ENCODE results near the gene RUNX2. TPM values are rescaled to one million over a fixed set of nuclear protein-coding genes. Genes with fewer than 3 reads are reported as not detected.

The RUNX2 gene
- total and polyA plus RNA-seq, 2 of the 8 experiments (the other 6 are each of a cell fraction or from before 2014, with no cell fraction given) = 0.26 to 1.2 TPM

DNA sequence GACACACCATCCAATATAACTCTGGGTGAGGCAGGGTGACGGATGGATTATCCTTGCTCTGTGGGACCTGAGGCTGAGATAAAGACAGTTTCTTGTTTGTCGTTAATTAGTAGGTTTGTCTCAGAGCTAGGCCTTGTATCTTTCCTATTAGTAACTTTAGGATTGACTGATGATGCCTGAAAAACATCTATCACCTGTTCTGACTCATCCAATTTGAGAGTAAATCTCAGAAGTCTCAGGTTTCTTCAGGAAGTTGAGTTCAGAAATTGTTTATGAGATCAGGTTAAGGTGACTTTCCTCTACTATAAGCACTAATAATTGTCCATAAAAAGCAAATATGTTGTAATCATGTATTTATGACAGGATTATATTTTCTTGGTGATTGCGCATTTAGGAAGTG, 179.1 kb downstream of the RUNX2 start:
- H3K4me1 ChIP-seq (replicated peaks in 1 of 4; ENCODE audit: control insufficient read depth in 3 of 4, insufficient read depth in 4 of 4, low read length in 3 of 4) = peaks cover 2 to 8% (median 7%) of the 10 kb centered on the region in 4 experiments
- no peak for FAIRE-seq
- H4K8ac ChIP-seq (ENCODE audit: extremely low read depth, insufficient read depth, low read length) = no peak overlapping the region
- no peak overlapping the region for H3K9ac ChIP-seq (replicated peaks in 1 of 4; ENCODE audit: extremely low read depth in 1 of 4, low read depth in 3 of 4, low read length in 3 of 4)
- ChIA-PET CTCF (ENCODE audit: partially characterized antibody) (interaction anchor here (0.6 kb wide), 1 partner anchor 14 kb away, joined by 3 read pairs; no protein-coding TSS in a partner anchor), POLR2A (ENCODE audit: partially characterized antibody) (no interaction called here)
- H2BK120ac ChIP-seq (replicated peaks; ENCODE audit: low read depth, low read length) = no peak overlapping the region
- no peak overlapping the region for H3K27ac ChIP-seq (ENCODE audit: low read depth, low read length)
- TF ChIP-seq EZH2 (IDR thresholded peaks at IDR 0.05; ENCODE audit: low read depth, low read length, severe bottlenecking) = no peak
- H2BK15ac ChIP-seq (ENCODE audit: low read length) = no peak overlapping the region
- H3K56ac ChIP-seq (replicated peaks; ENCODE audit: insufficient read length, low read depth, low read length) = no peak overlapping the region
- no peak overlapping the region for H2BK5ac ChIP-seq (ENCODE audit: low read depth, low read length)
- no peak overlapping the region for H4K91ac ChIP-seq (replicated peaks; ENCODE audit: insufficient read length, low read length)
- no peak overlapping the region for H3K18ac ChIP-seq (ENCODE audit: extremely low read depth, low read length)
- H2BK12ac ChIP-seq (ENCODE audit: low read depth, low read length) = no peak overlapping the region
- no peak overlapping the region for H3K4me2 ChIP-seq (ENCODE audit: insufficient read depth in 1 of 2, low read depth in 2 of 2, low read length in 2 of 2)
- no peaks in the 10 kb centered on the region for H3K27me3 ChIP-seq (replicated peaks in 1 of 4; ENCODE audit: control insufficient read depth in 3 of 4, extremely low read depth in 1 of 4, insufficient read depth in 3 of 4, low read length in 3 of 4)
- no peak overlapping the region for H2BK20ac ChIP-seq (ENCODE audit: low read length)
- H4K5ac ChIP-seq (ENCODE audit: insufficient read length, low read depth, low read length) = no peak overlapping the region
- no peaks in the 10 kb centered on the region for H3K79me2 ChIP-seq (ENCODE audit: control insufficient read depth in 1 of 2, insufficient read depth in 2 of 2, low read length in 2 of 2)
- no peak overlapping the region for H3K14ac ChIP-seq (ENCODE audit: insufficient read length)
- no peak overlapping the region for H3K4me3 ChIP-seq (ENCODE audit: extremely low read depth in 1 of 4, insufficient read depth in 2 of 4, low read depth in 3 of 4, low read length in 4 of 4)
- H2AFZ ChIP-seq (ENCODE audit: low read length) = no peak overlapping the region
- H3K36me3 ChIP-seq (ENCODE audit: control insufficient read depth in 2 of 4, insufficient read depth in 4 of 4, low read length in 3 of 4) = no peaks in the 10 kb centered on the region
- H3K4ac ChIP-seq (replicated peaks; ENCODE audit: insufficient read length, low read depth, low read length) = no peak overlapping the region
- H3K79me1 ChIP-seq (ENCODE audit: low read depth, low read length) = no peaks in the 10 kb centered on the region
- no peak for DNase-seq (ENCODE audit: low read depth in 1 of 2, low spot score in 2 of 2)
- H2AK5ac ChIP-seq (ENCODE audit: low read depth, low read length) = no peak overlapping the region
- H4K20me1 ChIP-seq (replicated peaks in 1 of 2; ENCODE audit: control insufficient read depth in 1 of 2, insufficient read depth in 2 of 2, low read length in 2 of 2) = no peaks in the 10 kb centered on the region
- H3K9me3 ChIP-seq (ENCODE audit: insufficient read depth in 2 of 2, low read depth in 1 of 2, low read length in 1 of 2) = no peaks in the 10 kb centered on the region
- WGBS, 2 experiments (ENCODE audit: extremely low coverage in 1 of 2, insufficient coverage in 1 of 2, insufficient read length in 1 of 2, insufficient replicate concordance in 2 of 2, low coverage in 1 of 2, low lambda C conversion rate in 2 of 2, missing lambda C conversion rate in 1 of 2) = 90% methylated on average over 3 of the region's 3 CpGs; no CpG with 5 or more reads in 1 of the 2 experiments
- H3K23me2 ChIP-seq (ENCODE audit: low read depth, low read length) = no peaks in the 10 kb centered on the region
- H3K23ac ChIP-seq (ENCODE audit: insufficient read length) = no peak overlapping the region

Data from H1 (cell line).